ENCODE data around the gene PABPC1L. TPM values are rescaled to one million over a fixed set of nuclear protein-coding genes. Genes with fewer than 3 reads are reported as not detected.

PABPC1L gene
- total and polyA plus RNA-seq, 2 of the 13 experiments (the other 11 are each of a cell fraction or from before 2014, with no cell fraction given): 30.8 to 252 TPM

DNA sequence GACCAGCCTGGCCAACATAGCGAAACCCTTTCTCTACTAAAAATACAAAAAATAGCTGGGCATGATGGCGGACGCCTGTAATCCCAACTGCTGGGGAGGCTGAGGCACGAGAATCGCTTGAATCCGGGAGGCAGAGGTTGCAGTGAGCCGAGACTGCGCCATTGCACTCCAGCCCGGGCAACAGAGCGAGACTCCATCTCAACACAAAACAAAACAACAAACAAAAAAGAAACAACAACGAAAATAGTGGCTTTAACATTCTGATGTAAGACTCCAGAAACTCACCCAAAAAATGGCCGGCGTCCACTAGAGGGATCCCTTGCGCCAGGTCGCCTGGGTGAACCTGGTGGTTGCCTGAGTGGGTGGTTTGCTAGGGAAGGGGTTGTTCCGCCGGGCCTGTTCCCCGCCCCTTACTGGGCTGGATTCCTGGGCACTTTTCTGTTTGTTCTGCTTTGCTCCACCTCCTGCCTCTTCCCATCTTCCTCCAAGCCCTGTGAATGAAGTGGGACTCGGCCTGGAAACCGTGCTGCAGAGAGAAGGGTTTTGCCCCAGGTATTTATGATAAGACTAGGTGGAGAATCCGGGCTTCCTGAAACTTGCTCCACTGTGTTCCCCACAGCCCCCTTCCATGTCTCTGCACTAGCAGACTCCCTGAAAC lies 1.5 kb downstream of the PABPC1L start (continued):
- TF ChIP-seq ZHX1 (CRISPR knock-in tag; IDR thresholded peaks at IDR 0.05; ENCODE audit: low read depth) (0 out of 2 replicates have a peak, but pooled peaks have one; percentile 74), ZNF101 (CRISPR knock-in tag; IDR thresholded peaks at IDR 0.05; ENCODE audit: borderline replicate concordance, low read depth) (no peak), POGZ (CRISPR knock-in tag; IDR thresholded peaks at IDR 0.05) (no peak; the same call in 1 of the 2 replicates), KLF15 (CRISPR knock-in tag; IDR thresholded peaks at IDR 0.05; ENCODE audit: borderline replicate concordance) (no peak), ZNF724P (CRISPR knock-in tag; IDR thresholded peaks at IDR 0.05; ENCODE audit: borderline replicate concordance) (no peak), ZNF557 (CRISPR knock-in tag; IDR thresholded peaks at IDR 0.05) (no peak), ZSCAN9 (CRISPR knock-in tag; IDR thresholded peaks at IDR 0.05; ENCODE audit: borderline replicate concordance) (no peak), GLI4 (CRISPR knock-in tag; IDR thresholded peaks at IDR 0.05; ENCODE audit: borderline replicate concordance) (peak; percentile 41; the same call in 1 of the 2 replicates), SOX5 (CRISPR knock-in tag; IDR thresholded peaks at IDR 0.05; ENCODE audit: borderline replicate concordance) (peak; percentile 59), JUN (CRISPR knock-in tag; IDR thresholded peaks at IDR 0.05) (no peak), ZNF563 (CRISPR knock-in tag; IDR thresholded peaks at IDR 0.05) (no peak; the same call in 1 of the 2 replicates), GATAD1 (CRISPR knock-in tag; IDR thresholded peaks at IDR 0.05) (peak; percentile 81), GATA4 (IDR thresholded peaks at IDR 0.05; ENCODE audit: borderline replicate concordance, low read depth) (0 out of 2 replicates have a peak, but pooled peaks have one; percentile 19), NFE2L1 (CRISPR knock-in tag; IDR thresholded peaks at IDR 0.05; ENCODE audit: borderline replicate concordance) (no peak)
- TF ChIP-seq, protein P1, sequence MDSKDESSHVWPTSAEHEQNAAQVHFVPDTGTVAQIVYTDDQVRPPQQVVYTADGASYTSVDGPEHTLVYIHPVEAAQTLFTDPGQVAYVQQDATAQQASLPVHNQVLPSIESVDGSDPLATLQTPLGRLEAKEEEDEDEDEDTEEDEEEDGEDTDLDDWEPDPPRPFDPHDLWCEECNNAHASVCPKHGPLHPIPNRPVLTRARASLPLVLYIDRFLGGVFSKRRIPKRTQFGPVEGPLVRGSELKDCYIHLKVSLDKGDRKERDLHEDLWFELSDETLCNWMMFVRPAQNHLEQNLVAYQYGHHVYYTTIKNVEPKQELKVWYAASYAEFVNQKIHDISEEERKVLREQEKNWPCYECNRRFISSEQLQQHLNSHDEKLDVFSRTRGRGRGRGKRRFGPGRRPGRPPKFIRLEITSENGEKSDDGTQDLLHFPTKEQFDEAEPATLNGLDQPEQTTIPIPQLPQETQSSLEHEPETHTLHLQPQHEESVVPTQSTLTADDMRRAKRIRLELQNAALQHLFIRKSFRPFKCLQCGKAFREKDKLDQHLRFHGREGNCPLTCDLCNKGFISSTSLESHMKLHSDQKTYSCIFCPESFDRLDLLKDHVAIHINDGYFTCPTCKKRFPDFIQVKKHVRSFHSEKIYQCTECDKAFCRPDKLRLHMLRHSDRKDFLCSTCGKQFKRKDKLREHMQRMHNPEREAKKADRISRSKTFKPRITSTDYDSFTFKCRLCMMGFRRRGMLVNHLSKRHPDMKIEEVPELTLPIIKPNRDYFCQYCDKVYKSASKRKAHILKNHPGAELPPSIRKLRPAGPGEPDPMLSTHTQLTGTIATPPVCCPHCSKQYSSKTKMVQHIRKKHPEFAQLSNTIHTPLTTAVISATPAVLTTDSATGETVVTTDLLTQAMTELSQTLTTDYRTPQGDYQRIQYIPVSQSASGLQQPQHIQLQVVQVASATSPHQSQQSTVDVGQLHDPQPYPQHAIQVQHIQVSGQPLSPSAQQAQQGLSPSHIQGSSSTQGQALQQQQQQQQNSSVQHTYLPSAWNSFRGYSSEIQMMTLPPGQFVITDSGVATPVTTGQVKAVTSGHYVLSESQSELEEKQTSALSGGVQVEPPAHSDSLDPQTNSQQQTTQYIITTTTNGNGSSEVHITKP (CRISPR knock-in tag; IDR thresholded peaks at IDR 0.05; ENCODE audit: low read depth): no peak
- TF ChIP-seq, protein P2, sequence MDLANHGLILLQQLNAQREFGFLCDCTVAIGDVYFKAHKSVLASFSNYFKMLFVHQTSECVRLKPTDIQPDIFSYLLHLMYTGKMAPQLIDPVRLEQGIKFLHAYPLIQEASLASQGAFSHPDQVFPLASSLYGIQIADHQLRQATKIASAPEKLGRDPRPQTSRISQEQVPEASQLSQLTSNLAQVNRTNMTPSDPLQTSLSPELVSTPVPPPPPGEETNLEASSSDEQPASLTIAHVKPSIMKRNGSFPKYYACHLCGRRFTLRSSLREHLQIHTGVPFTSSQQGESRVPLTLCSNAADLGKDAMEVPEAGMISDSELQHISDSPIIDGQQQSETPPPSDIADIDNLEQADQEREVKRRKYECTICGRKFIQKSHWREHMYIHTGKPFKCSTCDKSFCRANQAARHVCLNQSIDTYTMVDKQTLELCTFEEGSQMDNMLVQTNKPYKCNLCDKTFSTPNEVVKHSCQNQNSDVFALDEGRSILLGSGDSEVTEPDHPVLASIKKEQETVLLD (CRISPR knock-in tag; IDR thresholded peaks at IDR 0.05; ENCODE audit: low read depth): no peak
- TF ChIP-seq, protein P3, sequence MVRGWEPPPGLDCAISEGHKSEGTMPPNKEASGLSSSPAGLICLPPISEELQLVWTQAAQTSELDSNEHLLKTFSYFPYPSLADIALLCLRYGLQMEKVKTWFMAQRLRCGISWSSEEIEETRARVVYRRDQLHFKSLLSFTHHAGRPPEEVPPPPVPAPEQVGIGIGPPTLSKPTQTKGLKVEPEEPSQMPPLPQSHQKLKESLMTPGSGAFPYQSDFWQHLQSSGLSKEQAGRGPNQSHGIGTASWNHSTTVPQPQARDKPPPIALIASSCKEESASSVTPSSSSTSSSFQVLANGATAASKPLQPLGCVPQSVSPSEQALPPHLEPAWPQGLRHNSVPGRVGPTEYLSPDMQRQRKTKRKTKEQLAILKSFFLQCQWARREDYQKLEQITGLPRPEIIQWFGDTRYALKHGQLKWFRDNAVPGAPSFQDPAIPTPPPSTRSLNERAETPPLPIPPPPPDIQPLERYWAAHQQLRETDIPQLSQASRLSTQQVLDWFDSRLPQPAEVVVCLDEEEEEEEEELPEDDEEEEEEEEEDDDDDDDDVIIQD (CRISPR knock-in tag; IDR thresholded peaks at IDR 0.05; ENCODE audit: low read depth): peak; percentile 83
- TF ChIP-seq, protein P4, sequence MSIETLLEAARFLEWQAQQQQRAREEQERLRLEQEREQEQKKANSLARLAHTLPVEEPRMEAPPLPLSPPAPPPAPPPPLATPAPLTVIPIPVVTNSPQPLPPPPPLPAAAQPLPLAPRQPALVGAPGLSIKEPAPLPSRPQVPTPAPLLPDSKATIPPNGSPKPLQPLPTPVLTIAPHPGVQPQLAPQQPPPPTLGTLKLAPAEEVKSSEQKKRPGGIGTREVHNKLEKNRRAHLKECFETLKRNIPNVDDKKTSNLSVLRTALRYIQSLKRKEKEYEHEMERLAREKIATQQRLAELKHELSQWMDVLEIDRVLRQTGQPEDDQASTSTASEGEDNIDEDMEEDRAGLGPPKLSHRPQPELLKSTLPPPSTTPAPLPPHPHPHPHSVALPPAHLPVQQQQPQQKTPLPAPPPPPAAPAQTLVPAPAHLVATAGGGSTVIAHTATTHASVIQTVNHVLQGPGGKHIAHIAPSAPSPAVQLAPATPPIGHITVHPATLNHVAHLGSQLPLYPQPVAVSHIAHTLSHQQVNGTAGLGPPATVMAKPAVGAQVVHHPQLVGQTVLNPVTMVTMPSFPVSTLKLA (IDR thresholded peaks at IDR 0.05): no peak

Measured in HepG2 (cell line).